ENCODE data around the gene OLIG3. TPM values are rescaled to one million over a fixed set of nuclear protein-coding genes. Genes with fewer than 3 reads are reported as not detected.

Gene OLIG3
- not detected for total RNA-seq

- no peak for DNase-seq (ENCODE audit: low spot score in 2 of 2)
- peak within 1 kb of the TSS in 1 of 4 donors; percentile 26 for H3K4me3 ChIP-seq
- WGBS, 2 donors, result 10 to 11% methylated on average over 23 of the region's 23 CpGs
- H3K36me3 ChIP-seq, result no peaks in the 10 kb centered on the region
- H3K27ac ChIP-seq, result no peak within 1 kb of the TSS
- H3K4me1 ChIP-seq, result peaks cover 0 to 60% (median 38%) of the 10 kb centered on the region in 4 donors
- H3K27me3 ChIP-seq, result peaks cover 4 to 100% of the 10 kb centered on the region in 2 donors
- no peaks in the 10 kb centered on the region for H3K9me3 ChIP-seq
- TF ChIP-seq POLR2A (IDR thresholded peaks at IDR 0.05), result no peak
- no peak for TF ChIP-seq EP300 (IDR thresholded peaks at IDR 0.05)
- no peak for TF ChIP-seq CTCF (IDR thresholded peaks at IDR 0.05)
Measured at GRCh38 chr6:137494281-137494987, at the start of gene OLIG3. TSS of gene OLIG3 (minus strand) at chr6:137494394. CDS start at chr6:137494170, 224 bp downstream.

- Histone ChIP-seq H3K27ac (no peak overlapping the region), H3K36me3 (no peaks in the 10 kb centered on the region), H3K4me1 (no peaks in the 10 kb centered on the region), H3K27me3 (no peaks in the 10 kb centered on the region), H3K4me3 (no peak overlapping the region), H3K9me3 (no peaks in the 10 kb centered on the region)
- 36 to 37% methylated on average over 2 of the region's 2 CpGs for WGBS, 2 donors
- TF ChIP-seq EP300 (IDR thresholded peaks at IDR 0.05) (no peak), CTCF (IDR thresholded peaks at IDR 0.05) (no peak), POLR2A (IDR thresholded peaks at IDR 0.05) (no peak)
- no peak for DNase-seq (ENCODE audit: low spot score in 2 of 2)
Measured at GRCh38 chr6:137543114-137543513, 48.9 kb upstream of the OLIG3 start.

GRCh38 chr6:137542713-137543112, 48.5 kb upstream of the OLIG3 start:
- Histone ChIP-seq H3K4me3 (no peak overlapping the region), H3K36me3 (no peaks in the 10 kb centered on the region), H3K27ac (no peak overlapping the region), H3K4me1 (no peaks in the 10 kb centered on the region), H3K27me3 (no peaks in the 10 kb centered on the region), H3K9me3 (no peaks in the 10 kb centered on the region)
- TF ChIP-seq EP300 (IDR thresholded peaks at IDR 0.05) (no peak), CTCF (IDR thresholded peaks at IDR 0.05) (no peak), POLR2A (IDR thresholded peaks at IDR 0.05) (no peak)
- no peak for DNase-seq (ENCODE audit: low spot score in 2 of 2)
- WGBS, 2 donors, result 57 to 67% methylated on average over 1 of the region's 1 CpG

- H3K36me3 ChIP-seq, result no peaks in the 10 kb centered on the region
- no peak overlapping the region for H3K4me3 ChIP-seq
- DNase-seq (ENCODE audit: low spot score in 2 of 2), result no peak
- H3K27ac ChIP-seq, result no peak overlapping the region
- no peaks in the 10 kb centered on the region for H3K27me3 ChIP-seq
- no peaks in the 10 kb centered on the region for H3K4me1 ChIP-seq
- TF ChIP-seq CTCF (IDR thresholded peaks at IDR 0.05) (no peak), EP300 (IDR thresholded peaks at IDR 0.05) (no peak), POLR2A (IDR thresholded peaks at IDR 0.05) (no peak)
- WGBS, 2 donors, result 77 to 78% methylated on average over 4 of the region's 4 CpGs
- no peaks in the 10 kb centered on the region for H3K9me3 ChIP-seq
Measured at GRCh38 chr6:137541534-137542063, 47.4 kb upstream of the OLIG3 start.

- Histone ChIP-seq H3K4me1 (no peaks in the 10 kb centered on the region), H3K27me3 (no peaks in the 10 kb centered on the region), H3K4me3 (no peak overlapping the region), H3K27ac (no peak overlapping the region), H3K9me3 (no peaks in the 10 kb centered on the region), H3K36me3 (no peaks in the 10 kb centered on the region)
- TF ChIP-seq POLR2A (IDR thresholded peaks at IDR 0.05) (no peak), EP300 (IDR thresholded peaks at IDR 0.05) (no peak), CTCF (IDR thresholded peaks at IDR 0.05) (no peak)
- DNase-seq (ENCODE audit: low spot score in 2 of 2), result no peak
- WGBS, 2 donors, result 83 to 85% methylated on average over 6 of the region's 6 CpGs
Measured at GRCh38 chr6:137536104-137536773, 42.0 kb upstream of the OLIG3 start.

All from tibial nerve (tissue), 4 donors.